GM20000 (cell line): ENCODE data around the gene FANCB.

Source experiments
- DNase-seq: peaks from one replicate; pipeline ENCODE4 v3.0.0; 2012; ENCODE audit warnings: low spot score
- TF ChIP-seq, protein P1 (sequence below): IDR thresholded peaks from 2 replicates; pipeline ENCODE4 v1.5.1; 2012; ENCODE audit warnings: mild to moderate bottlenecking, control low read depth; ENCODE audit errors: extremely low read depth, missing control alignments

Gene FANCB

DNA sequence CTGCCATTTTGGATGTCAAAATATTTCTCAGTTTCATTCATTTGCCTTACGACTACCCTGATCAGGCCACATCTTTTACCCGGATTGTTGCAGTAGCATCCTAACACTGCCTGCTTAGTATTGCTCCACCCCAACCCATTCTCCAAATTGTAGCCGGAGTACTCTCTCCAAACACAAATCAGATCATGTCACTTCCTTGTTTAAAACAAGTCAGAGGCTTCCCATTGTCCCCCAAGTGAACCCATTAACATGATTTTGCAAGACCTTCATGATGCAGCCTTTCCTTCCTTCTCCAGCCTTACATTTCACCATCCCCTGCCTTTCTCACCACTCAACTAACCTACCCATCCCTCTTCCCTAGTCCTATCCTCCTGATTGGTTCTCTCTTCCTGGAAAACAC lies 53.1 kb downstream of the FANCB start:
- no peak for DNase-seq
- TF ChIP-seq, protein P1, sequence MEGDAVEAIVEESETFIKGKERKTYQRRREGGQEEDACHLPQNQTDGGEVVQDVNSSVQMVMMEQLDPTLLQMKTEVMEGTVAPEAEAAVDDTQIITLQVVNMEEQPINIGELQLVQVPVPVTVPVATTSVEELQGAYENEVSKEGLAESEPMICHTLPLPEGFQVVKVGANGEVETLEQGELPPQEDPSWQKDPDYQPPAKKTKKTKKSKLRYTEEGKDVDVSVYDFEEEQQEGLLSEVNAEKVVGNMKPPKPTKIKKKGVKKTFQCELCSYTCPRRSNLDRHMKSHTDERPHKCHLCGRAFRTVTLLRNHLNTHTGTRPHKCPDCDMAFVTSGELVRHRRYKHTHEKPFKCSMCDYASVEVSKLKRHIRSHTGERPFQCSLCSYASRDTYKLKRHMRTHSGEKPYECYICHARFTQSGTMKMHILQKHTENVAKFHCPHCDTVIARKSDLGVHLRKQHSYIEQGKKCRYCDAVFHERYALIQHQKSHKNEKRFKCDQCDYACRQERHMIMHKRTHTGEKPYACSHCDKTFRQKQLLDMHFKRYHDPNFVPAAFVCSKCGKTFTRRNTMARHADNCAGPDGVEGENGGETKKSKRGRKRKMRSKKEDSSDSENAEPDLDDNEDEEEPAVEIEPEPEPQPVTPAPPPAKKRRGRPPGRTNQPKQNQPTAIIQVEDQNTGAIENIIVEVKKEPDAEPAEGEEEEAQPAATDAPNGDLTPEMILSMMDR: no peak

DNA sequence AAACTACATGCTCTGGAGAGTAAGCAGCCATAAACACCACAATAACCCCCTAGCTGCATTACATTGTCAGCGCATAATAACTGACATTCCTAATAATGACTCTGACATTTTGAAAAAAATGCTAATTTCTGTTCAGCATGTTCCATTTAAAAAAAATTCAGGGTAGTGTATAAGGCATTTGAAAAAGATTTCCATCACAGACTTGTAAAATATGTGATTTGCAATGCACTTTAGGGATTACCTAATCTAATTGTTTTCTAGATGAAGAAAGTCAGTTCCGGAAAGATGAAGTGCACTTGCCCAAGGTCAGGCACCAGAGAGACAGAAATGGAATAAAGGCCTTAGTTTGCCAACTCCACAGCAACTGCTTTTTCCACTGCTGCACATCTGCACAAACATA lies 55.3 kb downstream of the FANCB start:
- TF ChIP-seq, protein P1: no peak

DNA sequence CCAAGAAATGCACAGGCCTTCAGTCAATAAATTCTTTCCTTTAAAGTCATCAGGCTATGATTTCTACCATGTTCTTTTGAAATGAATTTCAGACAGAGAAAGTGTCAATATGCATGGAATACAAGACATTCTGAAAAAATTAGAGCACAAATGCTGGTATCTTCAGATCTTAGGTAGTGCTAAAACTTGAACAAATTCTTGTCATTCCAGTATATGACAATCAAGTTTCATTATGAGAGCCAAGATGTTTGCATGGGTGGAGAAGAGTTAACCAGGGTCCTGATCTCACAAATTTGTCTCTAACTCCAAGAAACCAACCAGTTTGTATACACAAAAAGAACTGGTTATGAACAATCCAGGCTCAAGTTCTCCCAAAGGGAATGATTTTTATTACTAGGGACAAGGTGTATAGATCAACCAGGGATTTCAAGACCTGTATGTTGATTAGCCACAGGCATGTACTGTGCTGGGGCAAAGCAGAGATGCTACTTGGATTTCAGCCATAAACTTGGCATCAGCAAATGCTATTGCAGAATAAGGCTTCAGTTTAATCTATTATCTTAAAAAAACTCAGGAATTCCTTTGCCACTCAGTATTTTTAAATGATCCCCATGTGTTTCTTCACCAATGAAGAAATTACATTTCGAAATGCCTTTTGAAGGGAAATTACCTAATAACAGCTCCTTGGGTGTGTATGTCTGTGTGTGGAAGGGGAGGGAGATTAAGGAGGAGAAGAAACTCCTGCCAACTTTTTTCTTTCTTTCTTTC lies 69.7 kb downstream of the FANCB start:
- TF ChIP-seq, protein P1: no peak
- DNase-seq: no peak

More for the DNA sequence above, 55.3 kb downstream of the FANCB start:
- DNase-seq: no peak

DNA sequence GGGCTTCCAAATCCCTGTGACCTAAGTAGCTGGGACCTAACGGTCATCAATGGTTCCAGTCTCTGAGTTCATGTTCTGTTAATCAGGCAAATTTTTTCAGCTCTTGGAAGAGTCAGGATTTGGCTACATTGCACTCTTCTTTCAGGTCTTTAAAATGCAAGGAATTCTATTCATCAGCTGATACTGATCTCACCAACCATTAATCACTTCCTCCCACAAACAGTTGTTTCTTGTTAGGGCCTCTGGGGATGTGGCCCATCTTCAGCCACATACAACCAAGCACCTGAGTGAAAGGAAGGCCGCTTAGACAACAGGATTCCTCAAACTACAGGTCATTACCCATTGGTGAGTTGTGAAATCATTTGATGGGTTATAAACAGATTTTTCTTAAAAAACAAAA lies 71.7 kb downstream of the FANCB start:
- DNase-seq: no peak
- TF ChIP-seq, protein P1: no peak

DNA sequence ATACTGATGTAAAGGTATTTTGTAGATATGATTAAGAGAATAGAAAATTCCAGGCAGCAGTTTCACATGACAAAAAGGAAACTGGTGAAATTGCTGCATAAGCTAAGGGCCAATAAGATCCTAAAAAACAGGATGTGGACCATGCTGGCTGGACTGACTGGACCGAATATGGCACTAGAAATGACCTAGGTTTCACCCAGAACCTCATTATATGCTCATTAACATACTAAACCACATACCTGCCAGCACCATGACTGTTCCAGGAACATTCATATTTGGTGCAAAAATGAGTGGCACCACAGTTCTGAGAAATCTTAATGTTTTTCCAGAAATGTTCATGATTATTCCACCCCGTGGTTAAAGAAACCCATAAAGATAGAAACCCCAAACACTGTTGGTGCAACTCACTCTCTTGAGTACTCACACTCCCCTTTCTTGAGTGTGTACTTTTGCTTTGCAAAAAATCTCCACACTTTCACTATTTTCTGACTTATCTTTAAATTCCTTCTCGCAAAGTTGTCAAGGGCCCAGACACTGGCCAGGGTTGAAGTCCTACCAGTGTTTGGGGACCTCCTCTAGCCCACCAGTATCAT lies 74.0 kb downstream of the FANCB start:
- DNase-seq: no peak
- TF ChIP-seq, protein P1: no peak
